ENCODE data around the gene PCDHGB3.
A peak's percentile ranks its signal among the peaks of the same experiment; 100 is the strongest.
"Not testable (repeated sequence)": the region's sequence is repeated elsewhere in the genome, so short reads cannot be mapped to it uniquely, and the experiment has no call there.

The PCDHGB3 gene

GRCh38 chr5:141369994-141370848 is at the start of gene PCDHGB3:
PCDHGB3 (plus strand) TSS chr5:141370242; CDS start chr5:141370395, 153 bp downstream.
- no peak for DNase-seq

GRCh38 chr5:141322261-141322660 is 47.8 kb upstream of the PCDHGB3 start:
- DNase-seq: no peak

DNA sequence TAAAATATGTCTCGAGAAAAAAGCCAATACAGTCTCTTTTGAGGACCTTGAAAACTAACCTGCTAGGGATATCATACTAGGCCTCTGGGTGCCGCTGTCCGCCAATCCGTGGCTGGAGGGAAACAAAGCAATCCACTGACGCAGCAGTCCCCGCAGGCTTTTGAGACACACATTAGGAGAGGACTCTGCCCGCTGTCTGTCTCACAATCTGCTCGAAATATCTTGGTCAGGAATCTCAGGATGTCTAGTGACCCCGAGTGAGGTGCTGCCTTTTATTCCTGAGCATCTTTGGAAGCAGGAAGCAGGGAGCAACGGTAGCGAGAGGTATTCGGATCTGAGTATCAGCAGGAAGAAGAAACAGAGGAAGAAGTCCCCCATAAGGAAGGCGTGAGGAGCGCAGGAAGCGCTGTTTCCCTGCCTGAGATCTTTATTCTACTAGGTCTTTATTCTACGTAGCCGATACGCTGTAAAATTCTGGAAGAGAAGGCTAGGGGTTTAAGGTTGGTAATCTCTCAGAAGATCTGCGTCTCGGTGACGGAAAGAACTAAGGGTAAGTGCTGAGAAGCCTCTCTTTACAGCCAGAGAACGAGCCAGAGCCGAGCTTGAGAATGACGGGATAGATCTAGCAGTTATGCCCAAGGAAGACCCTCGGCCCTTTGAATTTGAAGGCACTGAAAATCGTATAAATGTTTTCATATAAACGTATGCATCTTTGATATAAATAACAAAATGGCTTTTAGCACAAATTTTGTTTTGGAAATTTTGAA is 43.8 kb upstream of the PCDHGB3 start:
- DNase-seq: no peak

DNA sequence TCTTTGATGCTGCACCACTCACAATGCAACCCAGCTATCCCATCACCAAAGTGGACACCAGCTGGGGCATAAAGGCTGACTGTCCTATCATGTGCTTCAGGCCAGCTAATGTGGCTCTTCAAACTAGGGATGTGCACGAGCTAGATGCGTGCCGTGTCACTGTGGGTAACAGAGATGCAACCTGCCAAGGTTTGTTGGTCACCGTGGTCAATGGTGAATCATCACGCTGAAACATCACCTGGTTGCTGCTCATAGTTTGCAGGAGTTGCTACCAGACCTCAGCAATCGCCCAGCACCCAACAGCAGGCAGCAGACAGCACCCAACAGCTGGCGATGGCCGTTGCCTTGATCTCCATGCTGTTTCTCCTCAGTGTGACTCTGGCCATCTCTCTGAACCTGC is 41.8 kb upstream of the PCDHGB3 start:
- no peak for DNase-seq

GRCh38 chr5:141330299-141331080 is 39.6 kb upstream of the PCDHGB3 start, which contains the start of gene PCDHGA1:
PCDHGA1 (plus strand) TSS chr5:141330514.
- peak; percentile 34 for DNase-seq

DNA sequence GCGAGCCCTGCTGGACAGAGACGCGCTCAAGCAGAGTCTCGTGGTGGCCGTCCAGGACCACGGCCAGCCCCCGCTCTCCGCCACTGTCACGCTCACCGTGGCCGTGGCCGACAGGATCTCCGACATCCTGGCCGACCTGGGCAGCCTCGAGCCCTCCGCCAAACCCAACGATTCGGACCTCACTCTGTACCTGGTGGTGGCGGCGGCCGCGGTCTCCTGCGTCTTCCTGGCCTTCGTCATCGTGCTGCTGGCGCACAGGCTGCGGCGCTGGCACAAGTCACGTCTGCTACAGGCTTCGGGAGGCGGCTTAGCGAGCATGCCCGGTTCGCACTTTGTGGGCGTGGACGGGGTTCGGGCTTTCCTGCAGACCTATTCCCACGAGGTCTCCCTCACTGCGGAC is 37.5 kb upstream of the PCDHGB3 start:
- not testable (repeated sequence) for DNase-seq

- DNase-seq: no peak
Observed at GRCh38 chr5:141338538-141339306, 31.3 kb upstream of the PCDHGB3 start, which contains the start of gene PCDHGA2. PCDHGA2 (plus strand) TSS chr5:141338760.

DNA sequence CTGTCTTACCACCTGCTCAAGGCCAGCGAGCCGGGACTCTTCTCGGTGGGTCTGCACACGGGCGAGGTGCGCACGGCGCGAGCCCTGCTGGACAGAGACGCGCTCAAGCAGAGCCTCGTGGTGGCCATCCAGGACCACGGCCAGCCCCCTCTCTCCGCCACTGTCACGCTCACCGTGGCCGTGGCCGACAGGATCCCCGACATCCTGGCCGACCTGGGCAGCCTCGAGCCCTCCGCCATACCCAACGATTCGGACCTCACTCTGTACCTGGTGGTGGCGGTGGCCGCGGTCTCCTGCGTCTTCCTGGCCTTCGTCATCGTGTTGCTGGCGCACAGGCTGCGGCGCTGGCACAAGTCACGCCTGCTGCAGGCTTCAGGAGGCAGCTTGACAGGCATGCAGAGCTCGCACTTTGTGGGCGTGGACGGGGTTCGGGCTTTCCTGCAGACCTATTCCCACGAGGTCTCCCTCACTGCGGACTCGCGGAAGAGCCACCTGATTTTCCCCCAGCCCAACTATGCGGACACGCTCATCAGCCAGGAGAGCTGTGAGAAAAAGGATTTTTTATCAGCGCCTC is 29.2 kb upstream of the PCDHGB3 start:
- DNase-seq: not testable (repeated sequence)

- no peak for DNase-seq
Observed at GRCh38 chr5:141342773-141343172, 27.3 kb upstream of the PCDHGB3 start.

GRCh38 chr5:141343242-141343952 is 26.6 kb upstream of the PCDHGB3 start, which contains the start of gene PCDHGA3:
PCDHGA3 (plus strand) TSS chr5:141343829; CDS start chr5:141344034, 205 bp downstream.
- no peak for DNase-seq

DNA sequence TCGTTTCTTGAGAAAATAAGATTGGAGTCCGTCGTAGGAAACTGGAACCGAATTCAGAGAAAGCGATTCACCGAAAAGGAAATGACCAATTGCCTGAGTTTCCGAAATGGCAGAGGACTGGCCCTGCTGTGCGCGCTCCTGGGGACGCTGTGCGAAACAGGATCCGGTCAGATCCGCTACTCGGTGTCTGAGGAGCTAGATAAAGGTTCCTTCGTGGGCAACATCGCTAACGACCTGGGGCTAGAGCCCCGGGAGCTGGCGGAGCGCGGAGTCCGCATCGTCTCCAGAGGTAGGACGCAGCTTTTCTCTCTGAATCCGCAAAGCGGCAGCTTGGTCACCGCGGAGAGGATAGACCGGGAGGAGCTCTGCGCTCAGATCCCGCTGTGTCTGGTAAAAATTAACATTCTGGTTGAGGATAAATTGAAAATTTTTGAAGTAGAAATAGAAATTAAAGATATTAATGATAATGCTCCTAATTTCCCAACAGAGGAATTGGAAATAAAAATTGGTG is 26.0 kb upstream of the PCDHGB3 start:
- DNase-seq: no peak

DNA sequence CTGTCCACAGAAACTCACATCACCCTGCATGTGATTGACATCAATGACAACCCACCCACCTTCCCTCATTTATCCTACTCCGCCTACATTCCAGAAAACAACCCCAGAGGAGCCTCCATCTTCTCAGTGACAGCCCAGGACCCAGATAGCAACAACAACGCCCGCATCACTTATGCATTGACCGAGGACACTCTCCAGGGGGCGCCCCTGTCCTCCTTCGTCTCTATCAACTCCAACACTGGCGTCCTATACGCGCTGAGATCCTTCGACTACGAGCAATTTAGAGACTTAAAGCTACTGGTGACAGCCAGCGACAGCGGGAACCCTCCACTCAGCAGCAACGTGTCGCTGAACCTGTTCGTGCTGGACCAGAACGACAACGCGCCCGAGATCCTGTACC is 24.7 kb upstream of the PCDHGB3 start:
- no peak for DNase-seq

GRCh38 chr5:141346017-141346416 is 24.0 kb upstream of the PCDHGB3 start:
- not testable (repeated sequence) for DNase-seq

- peak; percentile 41 for DNase-seq
Observed at GRCh38 chr5:141349917-141350619, 20.0 kb upstream of the PCDHGB3 start, which contains the start of gene PCDHGB1. PCDHGB1 (plus strand) TSS chr5:141350099; CDS start chr5:141350261, 162 bp downstream.

GRCh38 chr5:141351591-141351990 is 18.5 kb upstream of the PCDHGB3 start:
- no peak for DNase-seq

DNA sequence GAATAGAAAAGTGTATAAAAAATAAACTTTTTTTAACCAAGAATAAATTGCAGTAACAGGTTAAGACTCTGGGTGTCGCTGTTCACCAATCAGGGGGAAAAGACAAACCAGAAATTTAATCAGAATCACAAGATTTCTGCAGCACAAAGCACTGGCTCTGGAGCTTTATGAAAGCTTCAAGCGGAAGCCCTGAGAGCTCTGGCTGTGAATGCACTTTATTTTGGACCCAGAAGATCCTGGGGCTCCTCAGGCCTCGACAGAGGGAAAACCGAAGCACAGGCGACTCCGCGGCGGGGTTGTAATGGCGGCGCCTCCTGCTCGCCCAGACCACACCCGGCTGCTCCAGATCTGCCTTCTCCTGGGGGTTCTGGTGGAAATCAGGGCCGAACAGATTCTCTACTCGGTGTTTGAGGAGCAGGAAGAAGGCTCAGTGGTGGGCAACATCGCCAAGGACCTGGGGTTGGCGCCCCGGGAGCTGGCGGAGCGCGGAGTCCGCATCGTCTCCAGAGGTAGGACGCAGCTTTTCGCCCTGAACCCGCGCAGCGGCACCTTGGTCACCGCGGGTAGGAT is 15.1 kb upstream of the PCDHGB3 start, which contains the start of gene PCDHGA4:
Gene PCDHGA4, plus strand, starts transcription at position 122 of the 570 bp plus-strand sequence. Its CDS starts 87 bp downstream, at position 209.
- no peak for DNase-seq

DNA sequence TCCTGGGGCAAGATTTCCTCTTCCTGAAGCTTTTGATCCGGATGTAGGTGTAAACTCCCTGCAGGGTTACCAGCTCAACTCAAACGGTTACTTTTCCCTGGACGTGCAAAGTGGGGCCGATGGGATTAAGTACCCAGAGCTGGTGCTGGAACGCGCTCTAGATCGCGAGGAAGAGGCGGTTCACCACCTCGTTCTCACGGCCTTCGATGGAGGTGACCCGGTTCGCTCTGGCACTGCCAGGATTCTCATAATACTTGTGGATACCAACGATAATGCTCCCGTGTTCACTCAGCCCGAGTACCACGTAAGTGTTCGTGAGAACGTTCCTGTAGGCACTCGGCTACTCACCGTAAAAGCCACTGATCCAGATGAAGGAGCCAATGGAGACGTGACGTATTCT is 14.4 kb upstream of the PCDHGB3 start:
- DNase-seq: no peak

DNA sequence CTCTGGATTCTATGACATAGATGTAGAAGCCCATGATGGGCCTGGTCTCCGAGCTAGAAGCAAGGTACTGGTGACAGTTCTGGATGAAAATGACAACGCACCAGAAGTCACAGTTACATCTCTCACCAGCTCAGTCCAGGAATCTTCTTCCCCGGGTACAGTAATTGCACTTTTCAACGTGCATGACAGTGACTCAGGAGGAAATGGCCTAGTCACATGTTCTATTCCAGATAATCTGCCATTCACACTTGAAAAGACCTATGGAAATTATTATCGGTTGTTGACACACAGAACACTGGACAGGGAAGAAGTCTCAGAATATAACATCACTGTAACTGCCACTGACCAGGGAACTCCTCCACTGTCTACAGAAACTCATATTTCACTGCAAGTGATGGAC is 13.9 kb upstream of the PCDHGB3 start:
- no peak for DNase-seq

DNA sequence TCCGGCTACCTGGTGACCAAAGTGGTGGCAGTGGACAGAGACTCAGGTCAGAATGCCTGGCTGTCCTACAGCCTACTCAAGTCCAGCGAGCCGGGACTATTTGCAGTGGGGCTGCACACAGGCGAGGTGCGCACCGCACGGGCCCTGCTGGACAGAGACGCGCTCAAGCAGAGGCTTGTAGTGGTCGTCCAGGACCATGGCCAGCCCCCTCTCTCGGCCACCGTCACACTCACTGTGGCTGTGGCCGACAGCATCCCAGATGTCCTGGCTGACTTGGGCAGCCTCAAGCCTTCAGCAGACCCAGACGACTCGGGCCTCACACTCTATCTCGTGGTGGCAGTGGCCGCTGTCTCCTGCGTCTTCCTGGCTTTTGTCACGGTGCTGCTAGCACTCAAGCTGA is 13.1 kb upstream of the PCDHGB3 start:
- DNase-seq: no peak
